ENCODE results near the gene PCDHB6.
"Not testable (repeated sequence)": the region's sequence is repeated elsewhere in the genome, so short reads cannot be mapped to it uniquely, and the experiment has no call there.

PCDHB6 gene

DNA sequence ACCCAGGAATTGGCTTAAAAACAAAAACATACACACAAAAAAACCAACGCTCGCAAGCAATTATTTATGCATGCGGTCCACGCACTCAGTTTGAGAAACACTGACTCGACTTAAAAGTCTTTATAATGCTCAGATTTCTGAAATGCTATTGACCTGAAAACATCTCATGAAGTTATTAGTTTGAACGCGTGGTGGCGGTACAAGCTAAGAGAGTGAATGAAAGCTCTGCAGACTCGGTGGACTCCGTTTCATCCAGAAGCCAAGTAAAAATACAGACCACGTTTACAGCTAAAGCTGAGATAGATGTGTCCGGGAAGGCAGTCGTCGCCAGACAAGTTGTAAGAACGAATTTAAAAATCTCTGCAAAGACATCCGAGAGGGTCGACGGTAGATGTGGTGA is at the start of gene PCDHB6:
Gene PCDHB6 (plus strand): TSS at position 246 of the 400 bp plus-strand sequence. CDS start 201 bp downstream, outside the sequence.
- in situ Hi-C loops (cut with MboI; ENCODE audit: low sequenced_read_pairs) = no loop called here

- in situ Hi-C loops (cut with MboI; ENCODE audit: low sequenced_read_pairs) = no loop called here
Measured at GRCh38 chr5:141100243-141100805, 49.5 kb upstream of the PCDHB6 start, which contains the start of gene PCDHB3. Gene PCDHB3, plus strand, starts transcription at chr5:141100473. Its CDS starts 177 bp downstream, at chr5:141100650.

GRCh38 chr5:141101059-141101458 is 48.8 kb upstream of the PCDHB6 start:
- in situ Hi-C loops (cut with MboI; ENCODE audit: low sequenced_read_pairs) = no loop called here

DNA sequence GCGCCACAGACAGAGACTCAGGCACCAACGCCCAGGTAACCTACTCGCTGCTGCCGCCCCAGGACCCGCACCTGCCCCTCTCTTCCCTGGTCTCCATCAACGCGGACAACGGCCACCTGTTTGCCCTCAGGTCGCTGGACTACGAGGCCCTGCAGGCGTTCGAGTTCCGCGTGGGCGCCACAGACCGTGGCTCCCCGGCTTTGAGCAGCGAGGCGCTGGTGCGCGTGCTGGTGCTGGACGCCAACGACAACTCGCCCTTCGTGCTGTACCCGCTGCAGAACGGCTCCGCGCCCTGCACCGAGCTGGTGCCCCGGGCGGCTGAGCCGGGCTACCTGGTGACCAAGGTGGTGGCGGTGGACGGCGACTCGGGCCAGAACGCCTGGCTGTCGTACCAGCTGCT is 47.8 kb upstream of the PCDHB6 start:
- in situ Hi-C loops (cut with MboI; ENCODE audit: low sequenced_read_pairs) = not testable (repeated sequence)

DNA sequence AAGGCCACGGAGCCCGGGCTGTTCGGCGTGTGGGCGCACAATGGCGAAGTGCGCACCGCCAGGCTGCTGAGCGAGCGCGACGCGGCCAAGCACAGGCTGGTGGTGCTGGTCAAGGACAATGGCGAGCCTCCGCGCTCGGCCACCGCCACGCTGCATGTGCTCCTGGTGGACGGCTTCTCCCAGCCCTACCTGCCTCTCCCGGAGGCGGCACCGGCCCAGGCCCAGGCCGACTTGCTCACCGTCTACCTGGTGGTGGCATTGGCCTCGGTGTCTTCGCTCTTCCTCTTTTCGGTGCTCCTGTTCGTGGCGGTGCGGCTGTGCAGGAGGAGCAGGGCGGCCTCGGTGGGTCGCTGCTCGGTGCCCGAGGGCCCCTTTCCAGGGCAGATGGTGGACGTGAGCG is 47.4 kb upstream of the PCDHB6 start:
- in situ Hi-C loops (cut with MboI; ENCODE audit: low sequenced_read_pairs) = not testable (repeated sequence)

DNA sequence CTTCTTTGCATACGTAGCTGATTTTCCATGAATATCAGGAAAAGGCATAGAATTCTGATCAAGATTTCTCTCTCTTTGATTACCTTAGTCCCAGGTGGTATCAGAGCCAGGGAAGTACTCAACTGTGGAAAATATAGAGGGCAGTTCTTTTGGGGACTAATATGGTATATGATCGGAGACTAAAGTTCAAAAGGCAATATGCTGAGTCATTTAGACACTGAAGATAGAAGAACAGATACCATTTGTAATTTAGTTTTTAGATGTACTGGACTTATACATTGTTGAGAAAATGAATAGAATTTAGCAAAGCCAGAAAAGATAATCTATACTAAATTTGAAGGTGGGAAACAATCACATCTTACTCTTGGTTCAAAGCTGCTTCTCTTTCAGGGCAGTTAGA is 44.5 kb upstream of the PCDHB6 start:
- in situ Hi-C loops (cut with MboI; ENCODE audit: low sequenced_read_pairs) = no loop called here

GRCh38 chr5:141119250-141119649 is 30.6 kb upstream of the PCDHB6 start:
- in situ Hi-C loops (cut with MboI; ENCODE audit: low sequenced_read_pairs) = no loop called here

DNA sequence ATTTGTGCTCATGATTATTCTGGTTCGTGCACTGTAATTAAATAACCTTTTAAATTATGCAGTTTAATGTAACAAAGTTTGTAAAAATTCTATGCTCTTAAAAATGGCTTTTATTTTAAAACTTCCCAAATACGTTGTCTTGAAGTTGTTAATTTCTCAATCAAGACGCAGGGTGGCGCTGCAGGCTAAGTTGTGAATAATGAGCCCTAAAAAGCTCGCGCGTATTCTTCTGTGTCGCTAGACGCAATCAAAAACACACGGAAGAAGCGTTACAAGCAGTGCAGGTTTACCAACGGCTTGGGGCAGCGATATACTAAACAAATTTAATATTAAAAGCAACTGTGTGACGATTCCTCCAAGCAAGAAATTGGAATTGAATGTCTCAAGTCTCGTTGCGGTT is 28.3 kb upstream of the PCDHB6 start, which contains the start of gene PCDHB4:
Gene PCDHB4 (plus strand): TSS at position 256 of the 400 bp plus-strand sequence. CDS start 181 bp downstream, outside the sequence.
- in situ Hi-C loops (cut with MboI; ENCODE audit: low sequenced_read_pairs) = no loop called here

GRCh38 chr5:141121985-141122384 is 27.9 kb upstream of the PCDHB6 start:
- in situ Hi-C loops (cut with MboI; ENCODE audit: low sequenced_read_pairs) = no loop called here

GRCh38 chr5:141123396-141124135 is 26.3 kb upstream of the PCDHB6 start:
- in situ Hi-C loops (cut with MboI; ENCODE audit: low sequenced_read_pairs) = not testable (repeated sequence)

DNA sequence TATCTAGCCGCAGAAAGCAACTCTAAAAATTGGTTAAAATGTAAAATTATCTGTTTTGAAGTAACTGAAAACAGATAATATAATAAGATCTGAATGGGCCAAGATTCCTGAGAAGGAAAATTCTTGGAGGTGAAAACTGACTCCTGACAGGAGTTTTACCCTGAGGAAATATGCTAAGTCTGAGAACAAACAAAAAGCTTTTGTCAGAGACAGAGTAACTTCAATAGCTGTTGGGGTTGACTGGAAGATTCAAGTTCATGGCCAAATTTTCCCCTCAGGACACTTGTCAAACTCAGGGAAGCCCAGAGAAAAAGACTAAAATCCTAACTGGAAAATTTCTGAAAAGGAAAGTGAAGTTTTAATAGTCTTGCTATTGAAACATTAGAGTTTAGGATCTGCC is 22.6 kb upstream of the PCDHB6 start:
- in situ Hi-C loops (cut with MboI; ENCODE audit: low sequenced_read_pairs) = no loop called here

GRCh38 chr5:141135030-141135717 is 14.7 kb upstream of the PCDHB6 start, which contains the start of gene PCDHB5:
Gene PCDHB5, plus strand, starts transcription at chr5:141135206. Its CDS starts 229 bp downstream, at chr5:141135435.
- in situ Hi-C loops (cut with MboI; ENCODE audit: low sequenced_read_pairs) = no loop called here

DNA sequence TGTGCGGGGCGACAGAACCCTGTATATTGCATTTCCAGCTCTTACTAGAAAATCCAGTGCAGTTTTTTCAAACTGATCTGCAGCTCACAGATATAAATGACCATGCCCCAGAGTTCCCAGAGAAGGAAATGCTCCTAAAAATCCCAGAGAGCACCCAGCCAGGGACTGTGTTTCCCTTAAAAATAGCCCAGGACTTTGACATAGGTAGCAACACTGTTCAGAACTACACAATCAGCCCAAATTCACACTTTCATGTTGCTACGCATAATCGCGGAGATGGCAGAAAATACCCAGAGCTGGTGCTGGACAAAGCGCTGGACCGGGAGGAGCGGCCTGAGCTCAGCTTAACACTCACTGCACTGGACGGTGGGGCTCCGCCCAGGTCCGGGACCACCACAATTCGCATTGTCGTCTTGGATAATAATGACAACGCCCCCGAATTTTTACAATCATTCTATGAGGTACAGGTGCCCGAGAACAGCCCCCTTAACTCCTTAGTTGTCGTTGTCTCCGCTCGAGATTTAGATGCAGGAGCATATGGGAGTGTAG is 14.1 kb upstream of the PCDHB6 start:
- in situ Hi-C loops (cut with MboI; ENCODE audit: low sequenced_read_pairs) = no loop called here

- in situ Hi-C loops (cut with MboI; ENCODE audit: low sequenced_read_pairs) = not testable (repeated sequence)
Measured at GRCh38 chr5:141137346-141137745, 12.5 kb upstream of the PCDHB6 start.

DNA sequence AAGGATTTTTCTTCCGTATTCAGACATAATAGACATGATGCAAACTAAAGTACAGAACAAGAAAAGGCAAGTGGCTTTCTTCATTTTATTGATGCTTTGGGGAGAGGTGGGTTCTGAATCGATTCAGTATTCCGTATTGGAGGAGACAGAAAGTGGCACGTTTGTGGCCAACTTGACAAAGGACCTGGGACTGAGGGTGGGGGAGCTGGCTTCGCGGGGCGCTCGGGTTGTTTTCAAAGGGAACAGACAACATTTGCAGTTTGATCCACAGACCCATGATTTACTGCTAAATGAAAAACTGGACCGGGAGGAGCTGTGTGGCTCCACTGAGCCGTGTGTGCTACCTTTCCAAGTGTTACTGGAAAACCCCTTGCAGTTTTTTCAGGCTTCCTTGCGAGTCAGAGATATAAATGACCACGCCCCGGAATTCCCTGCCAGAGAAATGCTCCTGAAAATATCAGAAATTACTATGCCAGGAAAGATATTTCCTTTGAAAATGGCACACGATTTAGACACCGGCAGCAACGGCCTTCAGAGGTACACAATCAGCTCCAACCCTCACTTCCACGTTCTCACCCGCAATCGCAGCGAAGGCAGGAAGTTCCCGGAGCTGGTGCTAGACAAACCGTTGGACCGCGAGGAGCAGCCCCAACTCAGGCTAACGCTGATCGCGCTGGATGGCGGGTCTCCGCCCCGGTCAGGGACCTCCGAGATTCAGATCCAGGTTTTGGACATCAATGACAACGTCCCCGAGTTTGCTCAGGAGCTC is 551 bp downstream of the PCDHB6 start:
- in situ Hi-C loops (cut with MboI; ENCODE audit: low sequenced_read_pairs) = no loop called here

GRCh38 chr5:141150993-141151325 is 1.1 kb downstream of the PCDHB6 start:
- in situ Hi-C loops (cut with MboI; ENCODE audit: low sequenced_read_pairs) = no loop called here

DNA sequence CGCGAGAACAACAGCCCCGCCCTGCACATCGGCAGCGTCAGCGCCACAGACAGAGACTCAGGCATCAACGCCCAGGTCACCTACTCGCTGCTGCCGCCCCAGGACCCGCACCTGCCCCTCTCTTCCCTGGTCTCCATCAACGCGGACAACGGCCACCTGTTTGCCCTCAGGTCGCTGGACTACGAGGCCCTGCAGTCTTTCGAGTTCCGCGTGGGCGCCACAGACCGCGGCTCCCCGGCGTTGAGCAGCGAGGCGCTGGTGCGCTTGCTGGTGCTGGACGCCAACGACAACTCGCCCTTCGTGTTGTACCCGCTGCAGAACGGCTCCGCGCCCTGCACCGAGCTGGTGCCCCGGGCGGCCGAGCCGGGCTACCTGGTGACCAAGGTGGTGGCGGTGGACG is 1.8 kb downstream of the PCDHB6 start:
- in situ Hi-C loops (cut with MboI; ENCODE audit: low sequenced_read_pairs) = not testable (repeated sequence)

DNA sequence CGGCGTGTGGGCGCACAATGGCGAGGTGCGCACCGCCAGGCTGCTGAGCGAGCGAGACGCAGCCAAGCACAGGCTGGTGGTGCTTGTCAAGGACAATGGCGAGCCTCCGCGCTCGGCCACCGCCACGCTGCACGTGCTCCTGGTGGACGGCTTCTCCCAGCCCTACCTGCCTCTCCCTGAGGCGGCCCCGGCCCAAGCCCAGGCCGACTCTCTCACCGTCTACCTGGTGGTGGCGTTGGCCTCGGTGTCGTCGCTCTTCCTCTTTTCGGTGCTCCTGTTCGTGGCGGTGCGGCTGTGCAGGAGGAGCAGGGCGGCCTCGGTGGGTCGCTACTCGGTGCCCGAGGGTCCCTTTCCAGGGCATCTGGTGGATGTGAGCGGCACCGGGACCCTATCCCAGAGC is 2.2 kb downstream of the PCDHB6 start:
- in situ Hi-C loops (cut with MboI; ENCODE audit: low sequenced_read_pairs) = not testable (repeated sequence)

DNA sequence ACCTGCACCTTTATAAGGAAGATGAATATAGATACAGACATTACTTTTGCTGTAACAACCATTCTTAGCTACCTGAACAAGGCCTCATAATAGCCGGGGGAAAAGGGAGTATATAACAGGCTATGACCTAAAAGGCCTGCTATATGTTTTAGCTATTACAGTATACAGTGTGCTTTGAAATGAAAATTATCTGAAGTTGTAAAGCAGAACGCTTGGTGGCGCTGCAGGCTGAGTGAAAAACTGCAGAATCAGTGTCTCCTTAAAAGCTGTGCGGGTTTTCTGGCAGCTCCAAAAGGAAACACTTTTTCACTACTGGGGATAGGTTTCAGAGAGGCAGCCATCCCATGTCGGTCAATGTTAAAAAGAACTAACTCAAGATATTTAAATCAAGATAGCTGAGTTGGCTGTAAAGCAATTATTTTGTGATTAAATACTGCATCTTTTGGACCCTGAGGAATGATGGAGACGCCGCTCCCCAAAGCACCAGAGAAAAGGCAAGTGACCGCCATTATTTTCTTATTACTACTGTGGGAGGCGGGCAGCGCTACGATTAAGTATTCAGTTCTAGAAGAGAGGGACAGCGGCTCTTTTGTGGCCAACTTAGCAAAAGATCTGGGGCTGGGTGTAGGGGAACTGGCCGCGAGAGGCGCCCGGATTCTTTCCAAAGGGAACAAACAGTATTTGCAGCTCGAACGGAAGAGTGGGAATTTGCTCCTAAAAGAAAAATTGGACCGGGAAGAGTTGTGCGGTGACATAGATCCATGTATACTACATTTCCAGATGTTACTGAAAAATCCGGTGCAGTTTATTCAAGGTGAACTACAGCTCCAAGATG is 5.9 kb downstream of the PCDHB6 start:
- in situ Hi-C loops (cut with MboI; ENCODE audit: low sequenced_read_pairs) = no loop called here

DNA sequence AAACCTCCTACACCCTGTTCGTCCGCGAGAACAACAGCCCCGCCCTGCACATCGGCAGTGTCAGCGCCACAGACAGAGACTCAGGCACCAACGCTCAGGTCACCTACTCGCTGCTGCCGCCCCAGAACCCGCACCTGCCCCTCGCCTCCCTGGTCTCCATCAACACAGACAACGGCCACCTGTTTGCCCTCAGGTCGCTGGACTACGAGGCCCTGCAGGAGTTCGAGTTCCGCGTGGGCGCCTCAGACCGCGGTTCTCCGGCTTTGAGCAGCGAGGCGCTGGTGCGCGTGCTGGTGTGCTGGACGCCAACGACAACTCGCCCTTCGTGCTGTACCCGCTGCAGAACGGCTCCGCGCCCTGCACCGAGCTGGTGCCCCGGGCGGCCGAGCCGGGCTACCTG is 7.5 kb downstream of the PCDHB6 start:
- in situ Hi-C loops (cut with MboI; ENCODE audit: low sequenced_read_pairs) = not testable (repeated sequence)

Measured in HL-60/S4 (cell line).